HG02943 (cell line): ENCODE data around the gene POLE3.
"Not testable (repeated sequence)": the region's sequence is repeated elsewhere in the genome, so short reads cannot be mapped to it uniquely, and the experiment has no call there.

Experiments
- ATAC-seq: cut with Tn5 transposase; IDR thresholded peaks from one replicate; pipeline ENCODE4 v1.9.1; 2021; ENCODE audit warnings: mild to moderate bottlenecking, low read depth, moderate library complexity; ENCODE audit not compliant: unreplicated experiment

Gene POLE3

GRCh38 chr9:113406353-113406752, 4.1 kb downstream of the POLE3 start:
- ATAC-seq: not testable (repeated sequence)

- no peak for ATAC-seq
Observed at GRCh38 chr9:113403646-113404045, 6.8 kb downstream of the POLE3 start.

GRCh38 chr9:113401027-113401792, 9.3 kb downstream of the POLE3 start, which contains the start of gene ALAD:
TSS of gene ALAD (minus strand) at chr9:113401284. CDS start at chr9:113393559, 7,725 bp downstream.
- peak; percentile 98 for ATAC-seq

GRCh38 chr9:113399646-113400200, 10.8 kb downstream of the POLE3 start:
- no peak for ATAC-seq

GRCh38 chr9:113398796-113399195, 11.7 kb downstream of the POLE3 start:
- ATAC-seq: no peak

GRCh38 chr9:113397203-113397631, 13.3 kb downstream of the POLE3 start:
- ATAC-seq: no peak

GRCh38 chr9:113395000-113395861, 15.2 kb downstream of the POLE3 start:
- ATAC-seq: no peak

- no peak for ATAC-seq
Observed at GRCh38 chr9:113393281-113393680, 17.2 kb downstream of the POLE3 start.

GRCh38 chr9:113391917-113392316, 18.6 kb downstream of the POLE3 start:
- no peak for ATAC-seq

- ATAC-seq: no peak
Observed at GRCh38 chr9:113390192-113390960, 20.1 kb downstream of the POLE3 start.

- ATAC-seq: no peak
Observed at GRCh38 chr9:113389451-113389850, 21.0 kb downstream of the POLE3 start.

- no peak for ATAC-seq
Observed at GRCh38 chr9:113388833-113389232, 21.6 kb downstream of the POLE3 start.

- no peak for ATAC-seq
Observed at GRCh38 chr9:113387560-113388230, 22.8 kb downstream of the POLE3 start.

GRCh38 chr9:113386571-113387393, 23.7 kb downstream of the POLE3 start:
- ATAC-seq: no peak

- no peak for ATAC-seq
Observed at GRCh38 chr9:113381909-113382411, 28.5 kb downstream of the POLE3 start.

- ATAC-seq: not testable (repeated sequence)
Observed at GRCh38 chr9:113381441-113381840, 29.0 kb downstream of the POLE3 start.

- no peak for ATAC-seq
Observed at GRCh38 chr9:113380869-113381378, 29.6 kb downstream of the POLE3 start.

GRCh38 chr9:113379829-113380210, 30.7 kb downstream of the POLE3 start:
- ATAC-seq: not testable (repeated sequence)
